H1 (cell line): ENCODE measurements around the gene CSF2. TPM values are rescaled to one million over a fixed set of nuclear protein-coding genes. Genes with fewer than 3 reads are reported as not detected.

Source experiments
- CTCF ChIA-PET: fragments of 300-600 bp; sonication (Branson Sonifier 250); formaldehyde crosslinking; loops from one replicate; lab custom pipeline; 2021; ENCODE audit not compliant: partially characterized antibody; lab: Charles Lee
- POLR2A ChIA-PET: fragments of 300-600 bp; sonication (Branson Sonifier 250); formaldehyde crosslinking; loops from one replicate; lab custom pipeline; 2021; ENCODE audit warnings: inconsistent platforms; ENCODE audit not compliant: partially characterized antibody; lab: Charles Lee
- DNase-seq, 2 experiments: peaks; one replicate each; pipeline versions ENCODE4 v3.0.0 to v3.0.0-alpha.2; 2010 to 2022; ENCODE audit warnings: low spot score in 2 of 2, low read depth in 1 of 2, mixed read lengths in 1 of 2
- FAIRE-seq: peaks from 2 replicates; lab custom pipeline; 2011; peaks lifted over from hg19 to GRCh38; lab: Jason Lieb, UNC
- H2AFZ ChIP-seq: 2 replicates; pipeline ENCODE4 v1.8.1; 2012; ENCODE audit warnings: low read length, inconsistent platforms
- H2AK5ac ChIP-seq: 2 replicates; pipeline ENCODE4 v1.6.1; 2013; ENCODE audit warnings: low read depth, low read length
- H2BK120ac ChIP-seq: replicated peaks from 2 replicates; pipeline ENCODE3; 2013; ENCODE audit warnings: low read depth, low read length, inconsistent platforms
- H2BK12ac ChIP-seq: 2 replicates; pipeline ENCODE4 v1.6.1; 2013; ENCODE audit warnings: low read depth, low read length
- H2BK15ac ChIP-seq: 2 replicates; pipeline ENCODE4 v1.6.1; 2013; ENCODE audit warnings: low read length
- H2BK20ac ChIP-seq: 2 replicates; pipeline ENCODE4 v1.6.1; 2013; ENCODE audit warnings: low read length
- H2BK5ac ChIP-seq: 2 replicates; pipeline ENCODE4 v1.6.1; 2013; ENCODE audit warnings: low read depth, low read length
- H3K14ac ChIP-seq: 2 replicates; pipeline ENCODE4 v1.6.1; 2013; ENCODE audit warnings: inconsistent platforms; ENCODE audit not compliant: insufficient read length
- H3K18ac ChIP-seq: 2 replicates; pipeline ENCODE4 v1.6.1; 2013; ENCODE audit warnings: low read length; ENCODE audit errors: extremely low read depth
- H3K23ac ChIP-seq: 2 replicates; pipeline ENCODE4 v1.6.1; 2013; ENCODE audit warnings: inconsistent platforms; ENCODE audit not compliant: insufficient read length
- H3K23me2 ChIP-seq: 2 replicates; pipeline ENCODE4 v1.6.1; 2013; ENCODE audit warnings: low read depth, low read length
- H3K27ac ChIP-seq: 2 replicates; pipeline ENCODE4 v1.6.1; 2011; ENCODE audit warnings: low read depth, low read length, inconsistent platforms
- H3K27me3 ChIP-seq, 4 experiments: replicated peaks in 1 of 4; 1 replicate in 1 of 4; 2 replicates in 3 of 4; pipeline versions ENCODE4 v1.6.1 to v1.8.1; 2011 to 2013; ENCODE audit warnings: low read length in 3 of 4, mild to moderate bottlenecking in 3 of 4, inconsistent platforms in 2 of 4, mixed read lengths in 2 of 4, moderate library complexity in 1 of 4; ENCODE audit not compliant: control insufficient read depth in 3 of 4, insufficient read depth in 3 of 4; ENCODE audit errors: extremely low read depth in 1 of 4
- H3K36me3 ChIP-seq, 4 experiments: 2 replicates each; pipeline versions ENCODE4 v1.6.1 to v1.8.1; 2011 to 2013; ENCODE audit warnings: mild to moderate bottlenecking in 4 of 4, low read length in 3 of 4, moderate library complexity in 2 of 4, control low read depth in 1 of 4, inconsistent platforms in 1 of 4; ENCODE audit not compliant: insufficient read depth in 4 of 4, control insufficient read depth in 2 of 4
- H3K4ac ChIP-seq: replicated peaks from 2 replicates; pipeline ENCODE3; 2013; ENCODE audit warnings: low read length, low read depth, mixed read lengths, inconsistent platforms; ENCODE audit not compliant: insufficient read length
- H3K4me1 ChIP-seq, 4 experiments: replicated peaks in 1 of 4; 1 replicate in 1 of 4; 2 replicates in 3 of 4; pipeline versions ENCODE4 v1.6.1 to v1.8.1; 2011 to 2013; ENCODE audit warnings: low read length in 3 of 4, inconsistent platforms in 2 of 4, mixed read lengths in 1 of 4; ENCODE audit not compliant: insufficient read depth in 4 of 4, control insufficient read depth in 3 of 4
- H3K4me2 ChIP-seq, 2 experiments: 2 replicates each; pipeline versions ENCODE4 v1.6.1 to v1.8.1; 2011 to 2013; ENCODE audit warnings: low read depth in 2 of 2, low read length in 2 of 2, control low read depth in 1 of 2, inconsistent platforms in 1 of 2, mild to moderate bottlenecking in 1 of 2; ENCODE audit not compliant: insufficient read depth in 1 of 2
- H3K4me3 ChIP-seq, 4 experiments: fragments of 200-600, 300-600 bp in 1 of 4; sonication (generic), shearing (Covaris generic), sonication (Bioruptor Twin) in 1 of 4; 2 replicates each; pipeline versions ENCODE4 v1.5.1 to v1.8.1; 2011 to 2016; ENCODE audit warnings: low read length in 4 of 4, low read depth in 3 of 4, control low read depth in 2 of 4, inconsistent platforms in 2 of 4, mild to moderate bottlenecking in 2 of 4, mixed read lengths in 1 of 4, moderate library complexity in 1 of 4; ENCODE audit not compliant: insufficient read depth in 2 of 4; ENCODE audit errors: extremely low read depth in 1 of 4
- H3K56ac ChIP-seq: replicated peaks from 2 replicates; pipeline ENCODE3; 2013; ENCODE audit warnings: low read depth, mild to moderate bottlenecking, mixed read lengths, low read length, inconsistent platforms; ENCODE audit not compliant: insufficient read length
- H3K79me1 ChIP-seq: 2 replicates; pipeline ENCODE4 v1.6.1; 2013; ENCODE audit warnings: low read depth, low read length, control low read depth
- H3K79me2 ChIP-seq, 2 experiments: 2 replicates each; pipeline versions ENCODE4 v1.6.1 to v1.8.1; 2012 to 2013; ENCODE audit warnings: low read length in 2 of 2, mild to moderate bottlenecking in 2 of 2, inconsistent platforms in 1 of 2; ENCODE audit not compliant: insufficient read depth in 2 of 2, control insufficient read depth in 1 of 2
- H3K9ac ChIP-seq, 4 experiments: replicated peaks in 1 of 4; 1 replicate in 1 of 4; 2 replicates in 3 of 4; pipeline versions ENCODE4 v1.6.1 to v1.8.1; 2011 to 2013; ENCODE audit warnings: low read depth in 3 of 4, low read length in 3 of 4, control low read depth in 2 of 4, mild to moderate bottlenecking in 2 of 4, moderate library complexity in 2 of 4, inconsistent platforms in 1 of 4; ENCODE audit errors: extremely low read depth in 1 of 4
- H3K9me3 ChIP-seq, 2 experiments: 2 replicates each; pipeline versions ENCODE4 v1.6.1 to v1.8.1; 2012 to 2013; ENCODE audit warnings: mild to moderate bottlenecking in 2 of 2, moderate library complexity in 2 of 2, control low read depth in 1 of 2, inconsistent platforms in 1 of 2, low read depth in 1 of 2, low read length in 1 of 2, mixed read lengths in 1 of 2; ENCODE audit not compliant: insufficient read depth in 2 of 2
- H4K20me1 ChIP-seq, 2 experiments: replicated peaks in 1 of 2; 2 replicates each; pipeline versions ENCODE3 to v1.8.1; 2011 to 2013; ENCODE audit warnings: inconsistent platforms in 2 of 2, low read length in 2 of 2, mild to moderate bottlenecking in 1 of 2; ENCODE audit not compliant: insufficient read depth in 2 of 2, control insufficient read depth in 1 of 2
- H4K5ac ChIP-seq: 2 replicates; pipeline ENCODE4 v1.6.1; 2013; ENCODE audit warnings: low read length, low read depth, mixed read lengths, inconsistent platforms; ENCODE audit not compliant: insufficient read length
- H4K8ac ChIP-seq: 2 replicates; pipeline ENCODE4 v1.8.0; 2013; ENCODE audit warnings: mild to moderate bottlenecking, moderate library complexity, low read length, inconsistent platforms; ENCODE audit not compliant: insufficient read depth; ENCODE audit errors: extremely low read depth
- H4K91ac ChIP-seq: replicated peaks from 2 replicates; pipeline ENCODE3; 2013; ENCODE audit warnings: low read length, mixed read lengths, inconsistent platforms; ENCODE audit not compliant: insufficient read length
- ASH2L ChIP-seq: fragments of 200-600, 300-600 bp; sonication (generic); IDR thresholded peaks from one replicate; pipeline ENCODE4 v1.7.1; 2017; ENCODE audit warnings: low read length
- CBX5 ChIP-seq: fragments of 300-800, 300-1000 bp; sonication (generic); IDR thresholded peaks from 2 replicates; pipeline ENCODE4 v1.7.1; 2016; ENCODE audit warnings: antibody characterized with exemption, low read length, low read depth
- CEBPB ChIP-seq: IDR thresholded peaks from 2 replicates; pipeline ENCODE4 v1.6.1; 2012; ENCODE audit warnings: low read depth, low read length
- KDM1A ChIP-seq: fragments of 200-600, 300-600 bp; sonication (generic); IDR thresholded peaks from 2 replicates; pipeline ENCODE4 v1.7.1; 2016; ENCODE audit warnings: mild to moderate bottlenecking, low read length, borderline replicate concordance
- PHF8 ChIP-seq: fragments of 200-600 bp; sonication (generic); conservative IDR thresholded peaks from 2 replicates; pipeline ENCODE4 v1.7.1; 2012; ENCODE audit warnings: low read depth, mild to moderate bottlenecking, inconsistent platforms, low read length, moderate library complexity
- RXRA ChIP-seq: IDR thresholded peaks from 2 replicates; pipeline ENCODE4 v1.6.1; 2011; ENCODE audit warnings: low read depth, mild to moderate bottlenecking, low read length, moderate library complexity; ENCODE audit not compliant: insufficient read depth
- SAP30 ChIP-seq: fragments of 300-600 bp; sonication (generic); IDR thresholded peaks from 2 replicates; pipeline ENCODE4 v1.7.1; 2012; ENCODE audit warnings: low read length, moderate library complexity, mild to moderate bottlenecking, inconsistent platforms; ENCODE audit not compliant: insufficient read depth, insufficient replicate concordance
- SIN3A ChIP-seq, 2 experiments: IDR thresholded peaks in 1 of 2; conservative IDR thresholded peaks in 1 of 2; 2 replicates each; pipeline ENCODE4 v1.6.1; 2011 to 2012; ENCODE audit warnings: low read length in 2 of 2, improper control_type of control experiment in 1 of 2, low read depth in 1 of 2, mild to moderate bottlenecking in 1 of 2
- SIRT6 ChIP-seq: IDR thresholded peaks from one replicate; pipeline ENCODE4 v1.7.1; 2012; ENCODE audit warnings: low read length, inconsistent platforms
- SP2 ChIP-seq: IDR thresholded peaks from 2 replicates; pipeline ENCODE4 v1.6.1; 2012; ENCODE audit warnings: mild to moderate bottlenecking, low read length, inconsistent platforms
- TBP ChIP-seq: IDR thresholded peaks from 2 replicates; pipeline ENCODE4 v1.6.1; 2011; ENCODE audit warnings: low read depth, low read length, improper control_type of control experiment
- ZNF274 ChIP-seq: IDR thresholded peaks from 2 replicates; pipeline ENCODE4 v1.7.0; 2012; ENCODE audit warnings: low read length, borderline replicate concordance; ENCODE audit errors: extremely low read depth
- WGBS, 2 experiments: shearing (Covaris generic) in 1 of 2; methylation state at CpG; one replicate each; pipeline versions ENCODE4 v1.1.6 to v1.1.7; 2013 to 2015; ENCODE audit warnings: low lambda C conversion rate in 2 of 2, mixed read lengths in 2 of 2, inconsistent platforms in 1 of 2, low coverage in 1 of 2, missing lambda C conversion rate in 1 of 2; ENCODE audit not compliant: insufficient replicate concordance in 2 of 2, insufficient coverage in 1 of 2, insufficient read length in 1 of 2; ENCODE audit errors: extremely low coverage in 1 of 2, missing lambda C conversion rate in 1 of 2; 5-methylcytosine and 5-hydroxymethylcytosine counted together
- polyA plus RNA-seq, 7 experiments: library from polyadenylated mRNA; depleted of rRNA in 3 of 7; stranded (reverse) in 5 of 7; unstranded in 2 of 7; fragments of >200 nt in 5 of 7; fragments of 200-250 nt in 2 of 7; gene quantifications; 1 replicate in 5 of 7; 2 replicates in 1 of 7; 4 replicates in 1 of 7; pipeline versions ENCODE4 v1.2.1 to v1.2.3, GENCODE V29; 2011 to 2013; ENCODE audit warnings: missing spikeins in 2 of 7, mixed read lengths in 2 of 7
- total RNA-seq: library from RNA; stranded (reverse); fragmentation: NEBNext Ultra II Directional; extraction: Animal tissue kit (Norgen Biotek cat#: 25700); gene quantifications from 2 replicates; pipeline ENCODE4 v1.2.1, GENCODE V29; 2021
- TF ChIP-seq, protein P1 (sequence below): IDR thresholded peaks from 2 replicates; pipeline ENCODE4 v1.6.1; 2012; ENCODE audit warnings: inconsistent platforms
- TF ChIP-seq, protein P2 (sequence below): IDR thresholded peaks from 2 replicates; pipeline ENCODE4 v1.6.1; 2011; ENCODE audit warnings: low read depth, mild to moderate bottlenecking, low read length; ENCODE audit not compliant: insufficient read depth

CSF2 gene
- total and polyA plus RNA-seq, 2 of the 8 experiments (the other 6 are each of a cell fraction or from before 2014, with no cell fraction given) = not detected

DNA sequence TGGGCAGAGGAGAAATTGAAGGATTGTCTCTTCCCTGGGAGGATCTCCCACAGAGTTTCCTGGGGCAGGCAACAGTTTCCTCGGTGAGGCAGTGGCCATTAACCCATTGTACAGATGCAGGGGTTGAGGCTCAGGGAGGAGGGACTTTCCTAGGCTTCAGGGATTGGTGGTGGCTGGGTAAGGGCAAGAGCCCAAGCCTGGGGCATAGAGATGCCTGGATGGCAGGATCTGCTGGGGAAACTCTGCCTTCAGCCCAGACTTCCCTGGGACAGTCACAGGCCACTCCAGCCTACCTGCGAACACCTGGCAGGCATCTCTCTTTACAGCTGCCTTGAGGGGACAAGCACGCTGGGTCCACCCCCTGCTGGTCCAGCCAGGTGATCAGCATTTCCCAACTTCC, 3.6 kb upstream of the CSF2 start:
- Histone ChIP-seq H3K79me2 (no peaks in the 10 kb centered on the region), H4K5ac (no peak overlapping the region), H3K4me2 (no peak overlapping the region), H2BK20ac (no peak overlapping the region), H3K4me3 (no peak overlapping the region), H3K79me1 (no peaks in the 10 kb centered on the region), H3K27ac (no peak overlapping the region), H3K18ac (no peak overlapping the region), H2BK120ac (no peak overlapping the region), H4K91ac (no peak overlapping the region), H4K8ac (no peak overlapping the region), H3K27me3 (no peaks in the 10 kb centered on the region), H3K4ac (no peak overlapping the region), H3K23me2 (no peaks in the 10 kb centered on the region), H3K36me3 (no peaks in the 10 kb centered on the region), H3K56ac (no peak overlapping the region), H2AK5ac (no peak overlapping the region), H2BK5ac (no peak overlapping the region), H3K9me3 (no peaks in the 10 kb centered on the region), H3K9ac (no peak overlapping the region), H2AFZ (no peak overlapping the region), H3K23ac (no peak overlapping the region), H3K14ac (no peak overlapping the region), H2BK15ac (no peak overlapping the region), H2BK12ac (no peak overlapping the region), H4K20me1 (no peaks in the 10 kb centered on the region), H3K4me1 (peaks cover 0 to 2% (median 0%) of the 10 kb centered on the region in 4 experiments; a peak in 1 of 7 replicates)
- FAIRE-seq (no peak), DNase-seq (no peak)
- CTCF ChIA-PET = interaction anchor here (1.0 to 6.5 kb wide), 3 partner anchors 8 to 146 kb away, joined by 3 to 42 read pairs (median 3); no protein-coding TSS in a partner anchor
- POLR2A ChIA-PET = no interaction called here
- 94% methylated on average over 3 of the region's 3 CpGs; no CpG with 5 or more reads in 1 of the 2 experiments for WGBS, 2 experiments
- TF ChIP-seq ZNF274 (no peak), PHF8 (no peak), TBP (no peak), CEBPB (no peak), RXRA (no peak), SIRT6 (no peak), ASH2L (no peak), SAP30 (no peak), SP2 (no peak), SIN3A (conservative IDR thresholded peaks at IDR 0.05 in 1 of 2, IDR thresholded peaks at IDR 0.05 in 1 of 2; ENCODE audit: low read depth in 1 of 2, low read length in 2 of 2) (no peak), KDM1A (no peak), CBX5 (no peak)
- TF ChIP-seq, protein P1, sequence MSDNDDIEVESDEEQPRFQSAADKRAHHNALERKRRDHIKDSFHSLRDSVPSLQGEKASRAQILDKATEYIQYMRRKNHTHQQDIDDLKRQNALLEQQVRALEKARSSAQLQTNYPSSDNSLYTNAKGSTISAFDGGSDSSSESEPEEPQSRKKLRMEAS = no peak
- TF ChIP-seq, protein P2, sequence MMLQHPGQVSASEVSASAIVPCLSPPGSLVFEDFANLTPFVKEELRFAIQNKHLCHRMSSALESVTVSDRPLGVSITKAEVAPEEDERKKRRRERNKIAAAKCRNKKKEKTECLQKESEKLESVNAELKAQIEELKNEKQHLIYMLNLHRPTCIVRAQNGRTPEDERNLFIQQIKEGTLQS = no peak
